Left ventricle myocardium inferior (tissue), 1 donor: ENCODE results near the gene WBP11. TPM values are rescaled to one million over a fixed set of nuclear protein-coding genes. Genes with fewer than 3 reads are reported as not detected.

Experiments used
- DNase-seq: peaks from one replicate; pipeline ENCODE4 v3.0.0-alpha.2; 2020
- H3K27ac ChIP-seq: fragments of 200-600 bp; replicated peaks from 2 replicates; pipeline ENCODE4 v1.8.0; 2021
- H3K27me3 ChIP-seq: fragments of 200-600 bp; 2 replicates; pipeline ENCODE4 v1.8.0; 2021; ENCODE audit warnings: low read depth
- H3K36me3 ChIP-seq: fragments of 200-600 bp; 2 replicates; pipeline ENCODE4 v1.8.0; 2021
- H3K4me1 ChIP-seq: fragments of 200-600 bp; 2 replicates; pipeline ENCODE4 v1.8.0; 2021
- H3K4me3 ChIP-seq: fragments of 200-600 bp; 2 replicates; pipeline ENCODE4 v1.8.0; 2021; ENCODE audit warnings: mild to moderate bottlenecking, moderate library complexity
- H3K9me3 ChIP-seq: fragments of 200-600 bp; replicated peaks from 2 replicates; pipeline ENCODE4 v1.8.0; 2021
- intact Hi-C: fragments of 100-400 bp; cut with micrococcal nuclease; formaldehyde crosslinking; loops from one replicate; pipeline ENCODE4 v1.11.0; 2022
- total RNA-seq: library from RNA; stranded (reverse); fragmentation: NEBNext Ultra II Directional; extraction: Animal tissue kit (Norgen Biotek cat#: 25700); gene quantifications from one replicate; pipeline ENCODE4 v1.2.1, GENCODE V29; 2021
- TF ChIP-seq, protein P1 (sequence below): fragments of 200-600 bp; IDR thresholded peaks from 2 replicates; pipeline ENCODE4 v1.8.0; 2021; ENCODE audit warnings: antibody characterized with exemption, mild to moderate bottlenecking, borderline replicate concordance
- donor health status: DM: no; HTN: yes; CAD: no; lungs with severe emphysema.

Gene WBP11
- total RNA-seq, 1 donor from 2014 or later: 49.7 TPM

DNA sequence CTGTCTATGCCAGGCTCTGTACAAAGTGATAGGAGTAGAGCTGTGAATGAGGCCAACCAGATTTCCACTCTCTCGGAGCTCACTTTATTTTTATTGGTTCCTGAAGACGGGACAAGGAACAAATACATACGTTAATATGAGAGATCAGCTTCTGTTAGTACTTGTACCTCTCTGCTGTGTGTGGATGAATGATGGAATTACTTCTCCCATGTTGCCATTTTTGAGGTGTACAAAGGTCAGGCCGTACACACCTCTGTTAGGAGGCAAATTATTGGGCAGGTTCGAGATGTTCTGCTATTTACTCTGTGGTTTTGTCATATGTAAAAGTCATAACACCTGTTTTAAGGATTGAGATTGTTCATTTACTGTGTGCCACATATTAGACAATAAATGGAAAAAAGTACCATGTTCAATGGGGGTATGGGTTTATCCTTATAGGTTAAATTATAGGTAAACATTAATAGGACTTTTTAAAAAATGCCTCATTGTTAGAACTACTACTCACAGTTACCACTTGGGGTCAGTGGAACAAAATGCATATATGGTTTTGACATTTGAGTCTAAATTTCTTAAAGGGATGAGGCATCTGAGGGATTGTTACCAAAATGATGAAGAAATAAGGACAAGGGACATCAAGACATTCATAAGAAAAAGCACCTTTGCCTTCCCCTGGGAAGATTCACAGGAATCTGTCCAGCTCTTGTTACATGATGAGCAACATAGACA is 26.9 kb downstream of the WBP11 start:
- DNase-seq: no peak
- intact Hi-C loops: no loop called here
- no peaks in the 10 kb centered on the region for H3K27me3 ChIP-seq

DNA sequence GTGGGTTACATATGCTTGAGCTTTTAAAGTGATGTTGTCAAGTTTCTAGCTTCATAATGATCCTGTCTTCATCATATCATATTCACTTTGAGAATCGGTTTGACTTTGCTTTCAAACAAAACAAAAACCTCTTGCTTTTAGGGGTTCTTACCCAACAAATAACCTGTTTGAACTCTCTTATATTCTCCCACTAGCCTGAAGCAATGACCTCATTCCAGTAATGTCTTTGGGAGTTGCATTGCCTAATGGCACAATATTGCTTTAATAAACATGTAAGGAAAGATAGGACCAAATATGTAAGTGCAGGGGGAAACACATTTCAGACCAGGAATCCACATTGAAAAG is 27.7 kb downstream of the WBP11 start:
- no peaks in the 10 kb centered on the region for H3K9me3 ChIP-seq
- intact Hi-C loops: no loop called here
- H3K27me3 ChIP-seq: no peaks in the 10 kb centered on the region
- H3K27ac ChIP-seq: peak overlapping the region; percentile 94
- peaks cover 39% of the 10 kb centered on the region for H3K4me1 ChIP-seq
- H3K4me3 ChIP-seq: peak overlapping the region; percentile 81
- no peaks in the 10 kb centered on the region for H3K36me3 ChIP-seq
- TF ChIP-seq, protein P1, sequence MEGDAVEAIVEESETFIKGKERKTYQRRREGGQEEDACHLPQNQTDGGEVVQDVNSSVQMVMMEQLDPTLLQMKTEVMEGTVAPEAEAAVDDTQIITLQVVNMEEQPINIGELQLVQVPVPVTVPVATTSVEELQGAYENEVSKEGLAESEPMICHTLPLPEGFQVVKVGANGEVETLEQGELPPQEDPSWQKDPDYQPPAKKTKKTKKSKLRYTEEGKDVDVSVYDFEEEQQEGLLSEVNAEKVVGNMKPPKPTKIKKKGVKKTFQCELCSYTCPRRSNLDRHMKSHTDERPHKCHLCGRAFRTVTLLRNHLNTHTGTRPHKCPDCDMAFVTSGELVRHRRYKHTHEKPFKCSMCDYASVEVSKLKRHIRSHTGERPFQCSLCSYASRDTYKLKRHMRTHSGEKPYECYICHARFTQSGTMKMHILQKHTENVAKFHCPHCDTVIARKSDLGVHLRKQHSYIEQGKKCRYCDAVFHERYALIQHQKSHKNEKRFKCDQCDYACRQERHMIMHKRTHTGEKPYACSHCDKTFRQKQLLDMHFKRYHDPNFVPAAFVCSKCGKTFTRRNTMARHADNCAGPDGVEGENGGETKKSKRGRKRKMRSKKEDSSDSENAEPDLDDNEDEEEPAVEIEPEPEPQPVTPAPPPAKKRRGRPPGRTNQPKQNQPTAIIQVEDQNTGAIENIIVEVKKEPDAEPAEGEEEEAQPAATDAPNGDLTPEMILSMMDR: no peak
- DNase-seq: no peak

More for the DNA sequence above, 26.9 kb downstream of the WBP11 start:
- peaks cover 31% of the 10 kb centered on the region for H3K4me1 ChIP-seq
- H3K9me3 ChIP-seq: no peaks in the 10 kb centered on the region
- TF ChIP-seq, protein P1: peak; percentile 26
- no peaks in the 10 kb centered on the region for H3K36me3 ChIP-seq
- peak overlapping the region; percentile 94 for H3K27ac ChIP-seq
- peak overlapping the region; percentile 81 for H3K4me3 ChIP-seq

DNA sequence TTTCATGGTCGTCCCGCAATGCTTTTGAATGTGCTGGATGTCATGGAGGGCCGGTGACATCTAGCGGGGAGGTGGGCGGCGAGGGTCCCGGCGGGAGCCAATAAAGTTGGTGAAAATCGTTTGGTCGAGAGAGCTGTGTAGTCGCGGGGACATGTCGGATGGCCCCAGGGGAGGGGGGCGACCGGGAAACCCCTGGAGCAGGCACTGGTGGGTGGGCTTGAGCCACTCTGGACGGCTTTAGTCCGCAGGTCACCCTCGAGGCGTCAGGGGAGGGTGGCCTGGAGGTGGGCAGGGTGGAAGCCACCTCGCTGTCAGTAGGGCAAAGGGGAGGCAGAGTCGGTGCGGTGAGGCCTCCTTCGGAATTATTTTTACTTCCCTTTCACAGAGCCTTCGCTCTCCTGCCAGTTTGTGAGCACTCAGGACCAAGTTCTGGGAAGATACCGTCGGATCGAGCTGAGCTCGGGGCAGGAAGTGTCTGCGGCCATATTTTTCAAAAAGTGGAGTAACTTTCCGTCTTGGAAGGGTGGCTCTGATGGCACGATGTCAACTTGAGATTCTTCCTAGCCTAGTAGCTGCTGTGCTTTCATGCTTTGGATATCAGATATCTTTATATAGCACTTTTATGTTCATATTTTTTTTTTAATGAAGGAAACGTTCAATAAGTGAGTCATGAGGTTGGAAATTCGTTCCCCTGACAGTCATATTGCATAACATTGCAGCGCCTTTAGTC is 28.2 kb downstream of the WBP11 start:
- DNase-seq: peak; percentile 31
- no peaks in the 10 kb centered on the region for H3K27me3 ChIP-seq
- H3K4me3 ChIP-seq: peak overlapping the region; percentile 81
- peak overlapping the region; percentile 94 for H3K27ac ChIP-seq
- H3K4me1 ChIP-seq: peaks cover 45% of the 10 kb centered on the region
- H3K36me3 ChIP-seq: no peaks in the 10 kb centered on the region
- TF ChIP-seq, protein P1: no peak
- H3K9me3 ChIP-seq: no peaks in the 10 kb centered on the region
- intact Hi-C loops: loop anchor here (5.0 kb wide), 1 partner anchor 222 kb away; no protein-coding TSS in a partner anchor

DNA sequence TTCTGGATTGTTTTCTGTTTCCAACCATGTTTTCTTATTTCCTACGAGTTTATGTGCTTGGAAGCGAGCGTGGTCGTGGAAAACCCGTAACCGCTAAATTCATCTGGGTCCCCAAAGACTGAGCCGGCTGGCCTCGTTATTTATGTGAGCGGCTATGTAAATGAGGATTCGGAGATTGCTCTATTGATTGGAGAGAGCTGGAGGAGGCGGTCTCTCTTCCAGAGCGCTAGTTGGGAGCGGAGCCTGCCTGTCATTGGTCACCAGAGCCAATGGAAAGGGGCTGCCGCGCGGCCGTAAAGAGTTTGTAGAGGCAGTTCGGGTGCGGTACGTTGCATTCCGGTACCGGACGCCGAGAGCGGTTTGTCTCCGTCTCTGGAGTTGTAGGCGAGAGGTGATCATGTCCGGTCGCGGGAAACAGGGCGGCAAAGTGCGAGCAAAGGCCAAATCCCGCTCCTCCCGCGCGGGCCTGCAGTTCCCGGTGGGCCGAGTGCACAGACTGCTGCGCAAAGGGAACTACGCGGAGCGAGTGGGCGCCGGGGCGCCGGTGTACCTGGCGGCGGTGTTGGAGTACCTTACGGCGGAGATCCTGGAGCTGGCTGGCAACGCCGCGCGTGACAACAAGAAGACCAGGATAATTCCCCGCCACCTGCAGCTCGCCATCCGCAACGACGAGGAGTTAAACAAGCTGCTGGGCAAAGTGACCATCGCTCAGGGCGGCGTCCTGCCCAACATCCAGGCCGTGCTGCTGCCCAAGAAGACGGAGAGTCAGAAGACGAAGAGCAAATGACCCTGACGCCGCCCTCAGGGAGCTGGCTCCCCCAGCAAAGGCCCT is 29.0 kb downstream of the WBP11 start:
- Histone ChIP-seq H3K27me3 (no peaks in the 10 kb centered on the region), H3K4me1 (peaks cover 50% of the 10 kb centered on the region), H3K9me3 (no peaks in the 10 kb centered on the region), H3K4me3 (peak overlapping the region; percentile 81), H3K27ac (peak overlapping the region; percentile 94), H3K36me3 (no peaks in the 10 kb centered on the region)
- intact Hi-C loops: loop anchor here (5.0 kb wide), 1 partner anchor 223 kb away; no protein-coding TSS in a partner anchor
- TF ChIP-seq, protein P1: peak; percentile 17
- peak; percentile 93 for DNase-seq

DNA sequence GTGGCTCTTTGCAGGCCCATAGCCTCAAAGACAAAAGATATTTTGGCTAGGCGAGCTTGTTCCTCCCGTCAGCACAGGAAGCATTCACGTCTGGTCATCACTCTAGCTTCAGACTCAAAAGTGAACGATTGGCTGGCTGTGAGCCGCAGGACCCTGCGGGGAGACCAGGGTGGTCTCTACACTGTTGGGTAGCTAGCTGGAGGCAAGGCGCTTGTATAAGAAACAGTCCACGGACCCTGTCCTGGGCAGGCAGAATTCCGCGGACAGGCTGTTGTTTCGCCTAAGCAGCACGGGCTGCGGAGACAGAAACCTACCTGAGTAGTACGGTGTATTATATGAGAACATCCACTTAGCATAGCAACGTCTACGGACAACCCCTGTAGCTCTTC is 29.6 kb downstream of the WBP11 start:
- intact Hi-C loops: loop anchor here (5.0 kb wide), 1 partner anchor 224 kb away; no protein-coding TSS in a partner anchor
- Histone ChIP-seq H3K4me3 (peak overlapping the region; percentile 81), H3K4me1 (peaks cover 57% of the 10 kb centered on the region), H3K27ac (peak overlapping the region; percentile 94), H3K27me3 (no peaks in the 10 kb centered on the region), H3K36me3 (no peaks in the 10 kb centered on the region), H3K9me3 (no peaks in the 10 kb centered on the region)
- TF ChIP-seq, protein P1: no peak
- no peak for DNase-seq
